Stimulated activated CD8-positive, alpha-beta memory T cell treated with anti-CD3 and anti-CD28 coated beads, Interleukin-12 subunit alpha, Interleukin-12 subunit beta, amount 100 ng/mL, for 24 hours (primary cell): ENCODE results near the gene SWI5.
"Not testable (repeated sequence)": the region's sequence is repeated elsewhere in the genome, so short reads cannot be mapped to it uniquely, and the experiment has no call there.

Source experiments
- DNase-seq: peaks from one replicate; pipeline ENCODE4 v3.0.0-alpha.2; 2020; ENCODE audit errors: extremely low read depth

Gene SWI5

GRCh38 chr9:128276008-128276573 is at the start of gene SWI5:
Gene SWI5, plus strand, starts transcription at chr9:128276276.
- peak; percentile 100 for DNase-seq

- DNase-seq, result no peak
Measured at GRCh38 chr9:128226412-128226801, 49.7 kb upstream of the SWI5 start.

- DNase-seq, result not testable (repeated sequence)
Measured at GRCh38 chr9:128230897-128231296, 45.2 kb upstream of the SWI5 start.

- no peak for DNase-seq
Measured at GRCh38 chr9:128231638-128232527, 44.2 kb upstream of the SWI5 start.

GRCh38 chr9:128232528-128233428 is 43.3 kb upstream of the SWI5 start:
- no peak for DNase-seq

GRCh38 chr9:128233817-128234406 is 42.2 kb upstream of the SWI5 start:
- no peak for DNase-seq

- DNase-seq, result no peak
Measured at GRCh38 chr9:128242124-128242523, 34.0 kb upstream of the SWI5 start.

- no peak for DNase-seq
Measured at GRCh38 chr9:128242828-128243214, 33.3 kb upstream of the SWI5 start.

- DNase-seq, result no peak
Measured at GRCh38 chr9:128243215-128244018, 32.7 kb upstream of the SWI5 start.

- no peak for DNase-seq
Measured at GRCh38 chr9:128244091-128244836, 31.8 kb upstream of the SWI5 start.

- DNase-seq, result no peak
Measured at GRCh38 chr9:128244837-128245231, 31.2 kb upstream of the SWI5 start.

- no peak for DNase-seq
Measured at GRCh38 chr9:128245421-128246151, 30.5 kb upstream of the SWI5 start.

- no peak for DNase-seq
Measured at GRCh38 chr9:128246471-128246870, 29.6 kb upstream of the SWI5 start.

- no peak for DNase-seq
Measured at GRCh38 chr9:128247226-128247803, 28.8 kb upstream of the SWI5 start.

- no peak for DNase-seq
Measured at GRCh38 chr9:128249558-128249907, 26.5 kb upstream of the SWI5 start.

- peak; percentile 88 for DNase-seq
Measured at GRCh38 chr9:128249908-128250838, 25.9 kb upstream of the SWI5 start.

GRCh38 chr9:128250839-128251731 is 25.0 kb upstream of the SWI5 start:
- no peak for DNase-seq
